Measurements from ENCODE around the gene ZFAND3. TPM values are rescaled to one million over a fixed set of nuclear protein-coding genes. Genes with fewer than 3 reads are reported as not detected.

ZFAND3 gene
- total RNA-seq, 1 experiment from 2014 or later = 64.0 TPM

GRCh38 chr6:37848371-37848770 lies 28.8 kb downstream of the ZFAND3 start:
- no peak for DNase-seq (ENCODE audit: low spot score)
- no TSS peak for BruUV-seq (replicated peaks)
- intact Hi-C loops (cut with micrococcal nuclease; ENCODE audit: unreplicated experiment) = no loop called here
- Histone ChIP-seq H3K27ac (ENCODE audit: low read depth, low read length, poor library complexity, severe bottlenecking) (no peak overlapping the region), H3K9me3 (ENCODE audit: low read depth, low read length, poor library complexity, severe bottlenecking) (no peaks in the 10 kb centered on the region), H3K27me3 (replicated peaks; ENCODE audit: insufficient read depth, low read depth, low read length, poor library complexity) (no peaks in the 10 kb centered on the region), H3K4me3 (ENCODE audit: low read depth, low read length, poor library complexity, severe bottlenecking) (no peak overlapping the region), H3K36me3 (ENCODE audit: insufficient read depth, low read length, poor library complexity, severe bottlenecking) (no peaks in the 10 kb centered on the region), H3K4me1 (ENCODE audit: insufficient read depth, low read length, poor library complexity, severe bottlenecking) (peaks cover 25% of the 10 kb centered on the region)
- ChIA-PET CTCF (no interaction called here), POLR2A (ENCODE audit: low non-redundant PET) (no interaction called here)
- no peak for TF ChIP-seq EZH2 (IDR thresholded peaks at IDR 0.05; ENCODE audit: borderline replicate concordance, low read depth, low read length, poor library complexity, severe bottlenecking)
- TF ChIP-seq CTCF (conservative IDR thresholded peaks at IDR 0.05; ENCODE audit: low read depth, low read length) = no peak

- H3K4me1 ChIP-seq (ENCODE audit: insufficient read depth, low read length, poor library complexity, severe bottlenecking) = peaks cover 23% of the 10 kb centered on the region
- no TSS peak for BruUV-seq (replicated peaks)
- intact Hi-C loops (cut with micrococcal nuclease; ENCODE audit: unreplicated experiment) = no loop called here
- ChIA-PET CTCF (no interaction called here), POLR2A (ENCODE audit: low non-redundant PET) (no interaction called here)
- no peak for DNase-seq (ENCODE audit: low spot score)
- no peaks in the 10 kb centered on the region for H3K27me3 ChIP-seq (replicated peaks; ENCODE audit: insufficient read depth, low read depth, low read length, poor library complexity)
- no peaks in the 10 kb centered on the region for H3K9me3 ChIP-seq (ENCODE audit: low read depth, low read length, poor library complexity, severe bottlenecking)
- H3K36me3 ChIP-seq (ENCODE audit: insufficient read depth, low read length, poor library complexity, severe bottlenecking) = no peaks in the 10 kb centered on the region
- no peak for TF ChIP-seq EZH2 (IDR thresholded peaks at IDR 0.05; ENCODE audit: borderline replicate concordance, low read depth, low read length, poor library complexity, severe bottlenecking)
- no peak for TF ChIP-seq CTCF (conservative IDR thresholded peaks at IDR 0.05; ENCODE audit: low read depth, low read length)
- no peak overlapping the region for H3K27ac ChIP-seq (ENCODE audit: low read depth, low read length, poor library complexity, severe bottlenecking)
- no peak overlapping the region for H3K4me3 ChIP-seq (ENCODE audit: low read depth, low read length, poor library complexity, severe bottlenecking)
Measured at GRCh38 chr6:37850260-37850659, 30.7 kb downstream of the ZFAND3 start.

GRCh38 chr6:37850728-37851285 lies 31.3 kb downstream of the ZFAND3 start:
- Histone ChIP-seq H3K4me1 (ENCODE audit: insufficient read depth, low read length, poor library complexity, severe bottlenecking) (peaks cover 18% of the 10 kb centered on the region), H3K27ac (ENCODE audit: low read depth, low read length, poor library complexity, severe bottlenecking) (no peak overlapping the region), H3K27me3 (replicated peaks; ENCODE audit: insufficient read depth, low read depth, low read length, poor library complexity) (no peaks in the 10 kb centered on the region), H3K9me3 (ENCODE audit: low read depth, low read length, poor library complexity, severe bottlenecking) (no peaks in the 10 kb centered on the region), H3K4me3 (ENCODE audit: low read depth, low read length, poor library complexity, severe bottlenecking) (no peak overlapping the region), H3K36me3 (ENCODE audit: insufficient read depth, low read length, poor library complexity, severe bottlenecking) (no peaks in the 10 kb centered on the region)
- DNase-seq (ENCODE audit: low spot score) = no peak
- intact Hi-C loops (cut with micrococcal nuclease; ENCODE audit: unreplicated experiment) = no loop called here
- CTCF ChIA-PET = no interaction called here
- no peak for TF ChIP-seq EZH2 (IDR thresholded peaks at IDR 0.05; ENCODE audit: borderline replicate concordance, low read depth, low read length, poor library complexity, severe bottlenecking)
- no peak for TF ChIP-seq CTCF (conservative IDR thresholded peaks at IDR 0.05; ENCODE audit: low read depth, low read length)
- no TSS peak for BruUV-seq (replicated peaks)
- POLR2A ChIA-PET (ENCODE audit: low non-redundant PET) = no interaction called here
